ENCODE results near the gene NTM. TPM values are rescaled to one million over a fixed set of nuclear protein-coding genes. Genes with fewer than 3 reads are reported as not detected.

NTM gene
- total and polyA plus RNA-seq, 2 experiments from 2014 or later = 2.2 to 4.9 TPM

DNA sequence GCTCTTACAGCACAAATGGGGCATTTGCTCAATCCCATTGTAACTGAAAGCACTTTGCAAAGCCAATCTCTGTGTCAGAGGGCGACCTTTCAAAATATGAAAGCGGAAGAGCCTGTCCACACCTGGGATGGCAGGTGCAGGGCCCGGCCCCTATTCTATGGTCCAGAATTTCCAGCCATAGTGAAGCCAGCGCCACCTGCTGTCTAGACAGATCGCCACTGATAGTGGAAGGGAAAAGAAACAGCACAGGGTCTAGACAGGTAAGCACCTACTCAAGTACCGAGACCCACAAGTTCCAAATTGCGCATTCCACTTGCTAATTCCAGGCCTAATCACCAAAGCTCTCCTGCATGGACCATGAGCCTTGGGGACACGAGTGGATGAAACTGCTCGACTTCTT lies 141.4 kb downstream of the NTM start:
- no peaks in the 10 kb centered on the region for H3K4me1 ChIP-seq (ENCODE audit: insufficient read depth)
- H3K4me3 ChIP-seq = no peak overlapping the region
- H4K20me1 ChIP-seq (ENCODE audit: insufficient read depth, poor library complexity, severe bottlenecking) = no peaks in the 10 kb centered on the region
- 49% methylated on average over 9 of the region's 9 CpGs for WGBS (ENCODE audit: low lambda C conversion rate, missing lambda C conversion rate)
- H3K9me2 ChIP-seq (replicated peaks; ENCODE audit: insufficient read depth) = no peaks in the 10 kb centered on the region
- no peak overlapping the region for H3K27ac ChIP-seq
- H3K36me3 ChIP-seq (replicated peaks; ENCODE audit: insufficient read depth, low read depth) = no peaks in the 10 kb centered on the region
- TF ChIP-seq EZH2 (IDR thresholded peaks at IDR 0.05; ENCODE audit: borderline replicate concordance) (no peak), EZH2phosphoT487 (IDR thresholded peaks at IDR 0.05; ENCODE audit: low read depth, severe bottlenecking, unreplicated experiment) (no peak)
- TF ChIP-seq, protein P1, sequence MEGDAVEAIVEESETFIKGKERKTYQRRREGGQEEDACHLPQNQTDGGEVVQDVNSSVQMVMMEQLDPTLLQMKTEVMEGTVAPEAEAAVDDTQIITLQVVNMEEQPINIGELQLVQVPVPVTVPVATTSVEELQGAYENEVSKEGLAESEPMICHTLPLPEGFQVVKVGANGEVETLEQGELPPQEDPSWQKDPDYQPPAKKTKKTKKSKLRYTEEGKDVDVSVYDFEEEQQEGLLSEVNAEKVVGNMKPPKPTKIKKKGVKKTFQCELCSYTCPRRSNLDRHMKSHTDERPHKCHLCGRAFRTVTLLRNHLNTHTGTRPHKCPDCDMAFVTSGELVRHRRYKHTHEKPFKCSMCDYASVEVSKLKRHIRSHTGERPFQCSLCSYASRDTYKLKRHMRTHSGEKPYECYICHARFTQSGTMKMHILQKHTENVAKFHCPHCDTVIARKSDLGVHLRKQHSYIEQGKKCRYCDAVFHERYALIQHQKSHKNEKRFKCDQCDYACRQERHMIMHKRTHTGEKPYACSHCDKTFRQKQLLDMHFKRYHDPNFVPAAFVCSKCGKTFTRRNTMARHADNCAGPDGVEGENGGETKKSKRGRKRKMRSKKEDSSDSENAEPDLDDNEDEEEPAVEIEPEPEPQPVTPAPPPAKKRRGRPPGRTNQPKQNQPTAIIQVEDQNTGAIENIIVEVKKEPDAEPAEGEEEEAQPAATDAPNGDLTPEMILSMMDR (IDR thresholded peaks at IDR 0.05; ENCODE audit: poor library complexity) = peak; percentile 61
- no peak overlapping the region for H3K4me2 ChIP-seq
- H2AFZ ChIP-seq = no peak overlapping the region
- no peaks in the 10 kb centered on the region for H3K9me3 ChIP-seq (ENCODE audit: low read depth)
- H3K27me3 ChIP-seq = no peaks in the 10 kb centered on the region
- peak; percentile 64 for DNase-seq (ENCODE audit: low spot score)
- no peaks in the 10 kb centered on the region for H3K79me2 ChIP-seq

DNA sequence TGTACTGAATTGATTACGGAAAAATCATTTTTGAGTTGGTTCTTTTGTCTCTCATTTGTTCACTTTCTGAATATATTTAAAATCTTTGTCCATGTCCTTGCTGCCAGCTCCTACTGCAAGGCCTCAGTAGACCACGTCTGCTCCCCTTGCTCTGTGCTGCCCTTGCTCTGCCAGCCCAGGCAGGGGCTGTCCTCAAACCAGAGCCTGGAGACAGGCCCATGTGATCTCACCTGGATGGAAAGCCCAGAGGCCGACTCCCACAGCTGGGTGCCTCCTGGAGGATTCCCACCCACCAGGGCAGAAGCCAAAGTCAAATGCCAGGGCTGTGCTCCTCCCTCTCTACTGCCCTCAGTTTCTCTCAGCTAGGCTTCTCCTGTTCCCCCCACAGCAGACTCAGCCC lies 141.8 kb downstream of the NTM start:
- Histone ChIP-seq H3K79me2 (no peaks in the 10 kb centered on the region), H3K36me3 (replicated peaks; ENCODE audit: insufficient read depth, low read depth) (no peaks in the 10 kb centered on the region), H3K9me2 (replicated peaks; ENCODE audit: insufficient read depth) (no peaks in the 10 kb centered on the region), H3K4me1 (ENCODE audit: insufficient read depth) (no peaks in the 10 kb centered on the region), H3K4me3 (no peak overlapping the region), H3K4me2 (no peak overlapping the region), H3K27ac (no peak overlapping the region), H2AFZ (no peak overlapping the region), H4K20me1 (ENCODE audit: insufficient read depth, poor library complexity, severe bottlenecking) (no peaks in the 10 kb centered on the region), H3K27me3 (no peaks in the 10 kb centered on the region), H3K9me3 (ENCODE audit: low read depth) (no peaks in the 10 kb centered on the region)
- no peak for DNase-seq (ENCODE audit: low spot score)
- TF ChIP-seq EZH2 (IDR thresholded peaks at IDR 0.05; ENCODE audit: borderline replicate concordance) (no peak), EZH2phosphoT487 (IDR thresholded peaks at IDR 0.05; ENCODE audit: low read depth, severe bottlenecking, unreplicated experiment) (no peak)
- TF ChIP-seq, protein P1 (IDR thresholded peaks at IDR 0.05; ENCODE audit: poor library complexity) = no peak
- WGBS (ENCODE audit: low lambda C conversion rate, missing lambda C conversion rate) = 82% methylated on average over 3 of the region's 3 CpGs

DNA sequence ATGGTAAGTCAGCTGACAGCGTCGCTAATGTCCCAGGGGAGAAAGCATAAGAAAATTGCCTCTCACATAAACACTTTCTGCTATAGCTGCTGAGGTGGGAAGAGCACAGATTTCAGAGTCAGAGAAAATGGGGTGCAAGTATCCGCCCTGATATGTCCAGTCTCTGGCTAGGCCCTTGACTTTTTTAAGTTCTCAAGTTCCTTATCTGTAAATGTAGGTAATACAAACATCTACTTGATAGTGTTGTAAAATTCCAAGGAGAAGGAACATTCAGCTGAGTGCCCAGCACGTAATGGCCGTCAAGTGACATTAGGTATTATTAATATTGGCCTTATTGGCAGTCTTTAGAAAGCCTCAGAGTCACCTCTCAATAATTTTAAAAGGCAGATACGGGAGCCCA lies 143.6 kb downstream of the NTM start:
- Histone ChIP-seq H3K36me3 (replicated peaks; ENCODE audit: insufficient read depth, low read depth) (no peaks in the 10 kb centered on the region), H3K9me3 (ENCODE audit: low read depth) (no peaks in the 10 kb centered on the region), H3K79me2 (no peaks in the 10 kb centered on the region), H3K9me2 (replicated peaks; ENCODE audit: insufficient read depth) (no peaks in the 10 kb centered on the region), H3K27ac (no peak overlapping the region), H4K20me1 (ENCODE audit: insufficient read depth, poor library complexity, severe bottlenecking) (no peaks in the 10 kb centered on the region), H3K4me1 (ENCODE audit: insufficient read depth) (no peaks in the 10 kb centered on the region), H3K27me3 (no peaks in the 10 kb centered on the region), H3K4me2 (no peak overlapping the region), H2AFZ (no peak overlapping the region), H3K4me3 (no peak overlapping the region)
- 59% methylated on average over 6 of the region's 6 CpGs for WGBS (ENCODE audit: low lambda C conversion rate, missing lambda C conversion rate)
- DNase-seq (ENCODE audit: low spot score) = no peak
- TF ChIP-seq EZH2phosphoT487 (IDR thresholded peaks at IDR 0.05; ENCODE audit: low read depth, severe bottlenecking, unreplicated experiment) (no peak), EZH2 (IDR thresholded peaks at IDR 0.05; ENCODE audit: borderline replicate concordance) (no peak)
- TF ChIP-seq, protein P1 (IDR thresholded peaks at IDR 0.05; ENCODE audit: poor library complexity) = no peak

Data from hepatocyte (in vitro differentiated cells).